Vagina (tissue), 2 donors: ENCODE results near the gene ZNRF2. TPM values are rescaled to one million over a fixed set of nuclear protein-coding genes. Genes with fewer than 3 reads are reported as not detected.
"Not testable (repeated sequence)": the region's sequence is repeated elsewhere in the genome, so short reads cannot be mapped to it uniquely, and the experiment has no call there.

Experiments used
- DNase-seq, 2 donors: peaks; one replicate each; pipeline ENCODE4 v3.0.0-alpha.2; 2017; ENCODE audit errors: extremely low spot score in 2 of 2
- H3K27ac ChIP-seq: fragments of 200-600 bp; sonication (generic); one replicate; pipeline ENCODE4 v1.5.1; 2019
- H3K27me3 ChIP-seq: fragments of 200-600 bp; sonication (generic); one replicate; pipeline ENCODE4 v1.5.1; 2019
- H3K36me3 ChIP-seq, 2 donors: fragments of 200-600 bp; sonication (generic); one replicate each; pipeline ENCODE4 v1.5.1; 2017 to 2019
- H3K4me1 ChIP-seq: fragments of 200-600 bp; sonication (generic); one replicate; pipeline ENCODE4 v1.5.1; 2019
- H3K4me3 ChIP-seq, 2 donors: fragments of 200-600 bp; sonication (generic); 1 replicate in 1 of 2; 2 replicates in 1 of 2; pipeline ENCODE4 v1.5.1; 2016 to 2019
- H3K9me3 ChIP-seq: fragments of 200-600 bp; sonication (generic); one replicate; pipeline ENCODE4 v1.5.1; 2019
- POLR2A ChIP-seq, 2 donors: fragments of 450-650 bp; IDR thresholded peaks; one replicate each; pipeline ENCODE4 v1.6.1; 2017; ENCODE audit warnings: antibody characterized with exemption in 2 of 2, mild to moderate bottlenecking in 2 of 2, moderate library complexity in 2 of 2
- POLR2AphosphoS5 ChIP-seq, 2 donors: sonication (generic); formaldehyde crosslinking; IDR thresholded peaks; one replicate each; pipeline ENCODE4 v1.9.0; 2017; ENCODE audit warnings: antibody characterized with exemption in 2 of 2, mild to moderate bottlenecking in 2 of 2, low read depth in 1 of 2; ENCODE audit not compliant: insufficient read depth in 1 of 2
- intact Hi-C: fragments of 100-400 bp; cut with DNase I; formaldehyde crosslinking; loops from one replicate; pipeline ENCODE4 v1.15.1; 2023
- total RNA-seq: library from RNA; depleted of rRNA; stranded (reverse); fragments of >200 nt; gene quantifications from one replicate; pipeline ENCODE4 v1.2.3, GENCODE V29; 2016
- TF ChIP-seq, protein P1 (sequence below), 3 experiments: fragments of 450-650 bp in 2 of 3; fragments of 200-600 bp in 1 of 3; sonication (generic) in 1 of 3; IDR thresholded peaks; one replicate each; pipeline ENCODE4 v1.5.1; 2017 to 2019; ENCODE audit warnings: antibody characterized with exemption in 3 of 3, mild to moderate bottlenecking in 2 of 3, moderate library complexity in 2 of 3

ZNRF2 gene
- total RNA-seq, 1 donor from 2014 or later, result 21.9 TPM

DNA sequence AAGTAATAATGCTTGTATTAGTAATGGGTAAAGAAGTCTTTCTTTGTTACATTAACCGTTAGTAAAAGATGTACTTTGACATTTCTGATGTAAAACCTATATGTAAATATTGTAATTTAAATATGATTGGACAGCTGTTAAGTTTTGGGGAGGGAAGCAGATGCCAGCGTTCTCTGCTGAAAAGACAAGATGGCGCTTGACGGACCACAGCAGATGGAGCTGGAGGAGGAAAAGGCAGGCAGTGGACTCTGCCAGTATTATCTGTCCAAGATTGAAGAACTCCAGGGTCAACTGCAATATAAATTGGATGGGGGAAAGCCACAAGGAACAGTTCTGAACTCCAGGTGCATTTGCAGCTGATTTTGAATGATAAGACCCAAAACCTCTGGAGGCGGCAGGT, 86.9 kb downstream of the ZNRF2 start:
- peaks cover 0 to 6% of the 10 kb centered on the region in 2 donors for H3K36me3 ChIP-seq
- intact Hi-C loops, result no loop called here
- no peak for TF ChIP-seq POLR2AphosphoS5 (IDR thresholded peaks at IDR 0.05; ENCODE audit: insufficient read depth in 1 of 2, low read depth in 1 of 2)
- no peak for DNase-seq
- H3K27ac ChIP-seq, result no peak overlapping the region
- H3K27me3 ChIP-seq, result no peaks in the 10 kb centered on the region
- no peak overlapping the region for H3K4me3 ChIP-seq
- H3K9me3 ChIP-seq, result no peaks in the 10 kb centered on the region
- no peaks in the 10 kb centered on the region for H3K4me1 ChIP-seq

- no peaks in the 10 kb centered on the region for H3K36me3 ChIP-seq
- intact Hi-C loops, result no loop called here
- TF ChIP-seq POLR2A (IDR thresholded peaks at IDR 0.05) (no peak), POLR2AphosphoS5 (IDR thresholded peaks at IDR 0.05; ENCODE audit: insufficient read depth in 1 of 2, low read depth in 1 of 2) (no peak)
- TF ChIP-seq, protein P1, sequence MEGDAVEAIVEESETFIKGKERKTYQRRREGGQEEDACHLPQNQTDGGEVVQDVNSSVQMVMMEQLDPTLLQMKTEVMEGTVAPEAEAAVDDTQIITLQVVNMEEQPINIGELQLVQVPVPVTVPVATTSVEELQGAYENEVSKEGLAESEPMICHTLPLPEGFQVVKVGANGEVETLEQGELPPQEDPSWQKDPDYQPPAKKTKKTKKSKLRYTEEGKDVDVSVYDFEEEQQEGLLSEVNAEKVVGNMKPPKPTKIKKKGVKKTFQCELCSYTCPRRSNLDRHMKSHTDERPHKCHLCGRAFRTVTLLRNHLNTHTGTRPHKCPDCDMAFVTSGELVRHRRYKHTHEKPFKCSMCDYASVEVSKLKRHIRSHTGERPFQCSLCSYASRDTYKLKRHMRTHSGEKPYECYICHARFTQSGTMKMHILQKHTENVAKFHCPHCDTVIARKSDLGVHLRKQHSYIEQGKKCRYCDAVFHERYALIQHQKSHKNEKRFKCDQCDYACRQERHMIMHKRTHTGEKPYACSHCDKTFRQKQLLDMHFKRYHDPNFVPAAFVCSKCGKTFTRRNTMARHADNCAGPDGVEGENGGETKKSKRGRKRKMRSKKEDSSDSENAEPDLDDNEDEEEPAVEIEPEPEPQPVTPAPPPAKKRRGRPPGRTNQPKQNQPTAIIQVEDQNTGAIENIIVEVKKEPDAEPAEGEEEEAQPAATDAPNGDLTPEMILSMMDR (IDR thresholded peaks at IDR 0.05), result no peak
- no peaks in the 10 kb centered on the region for H3K4me1 ChIP-seq
- no peaks in the 10 kb centered on the region for H3K27me3 ChIP-seq
- DNase-seq, result no peak
- H3K27ac ChIP-seq, result no peak overlapping the region
- no peaks in the 10 kb centered on the region for H3K9me3 ChIP-seq
- H3K4me3 ChIP-seq, result no peak overlapping the region
These were observed 93.9 kb downstream of the ZNRF2 start for GRCh38 chr7:30378275-30378674.

GRCh38 chr7:30379131-30379530, 94.7 kb downstream of the ZNRF2 start:
- H3K27me3 ChIP-seq, result no peaks in the 10 kb centered on the region
- no peak overlapping the region for H3K27ac ChIP-seq
- no peaks in the 10 kb centered on the region for H3K4me1 ChIP-seq
- H3K36me3 ChIP-seq, result no peaks in the 10 kb centered on the region
- no peak for DNase-seq
- intact Hi-C loops, result no loop called here
- H3K9me3 ChIP-seq, result no peaks in the 10 kb centered on the region
- no peak overlapping the region for H3K4me3 ChIP-seq
- TF ChIP-seq POLR2AphosphoS5 (IDR thresholded peaks at IDR 0.05; ENCODE audit: insufficient read depth in 1 of 2, low read depth in 1 of 2), result no peak
- TF ChIP-seq, protein P1 (IDR thresholded peaks at IDR 0.05), result no peak
- TF ChIP-seq POLR2A (IDR thresholded peaks at IDR 0.05), result no peak

GRCh38 chr7:30379741-30380140, 95.3 kb downstream of the ZNRF2 start:
- Histone ChIP-seq H3K9me3 (no peaks in the 10 kb centered on the region), H3K4me1 (no peaks in the 10 kb centered on the region), H3K27ac (no peak overlapping the region), H3K36me3 (no peaks in the 10 kb centered on the region), H3K4me3 (no peak overlapping the region), H3K27me3 (no peaks in the 10 kb centered on the region)
- DNase-seq, result no peak
- TF ChIP-seq POLR2AphosphoS5 (IDR thresholded peaks at IDR 0.05; ENCODE audit: insufficient read depth in 1 of 2, low read depth in 1 of 2) (no peak), POLR2A (IDR thresholded peaks at IDR 0.05) (no peak)
- TF ChIP-seq, protein P1 (IDR thresholded peaks at IDR 0.05), result no peak
- intact Hi-C loops, result no loop called here

- Histone ChIP-seq H3K4me1 (no peaks in the 10 kb centered on the region), H3K27ac (no peak overlapping the region), H3K4me3 (no peak overlapping the region), H3K27me3 (no peaks in the 10 kb centered on the region), H3K36me3 (no peaks in the 10 kb centered on the region), H3K9me3 (no peaks in the 10 kb centered on the region)
- no peak for TF ChIP-seq POLR2A (IDR thresholded peaks at IDR 0.05)
- TF ChIP-seq, protein P1 (IDR thresholded peaks at IDR 0.05), result no peak
- no peak for TF ChIP-seq POLR2AphosphoS5 (IDR thresholded peaks at IDR 0.05; ENCODE audit: insufficient read depth in 1 of 2, low read depth in 1 of 2)
- intact Hi-C loops, result no loop called here
- DNase-seq, result no peak
These were observed 95.9 kb downstream of the ZNRF2 start for GRCh38 chr7:30380294-30380693.

GRCh38 chr7:30380824-30381223, 96.4 kb downstream of the ZNRF2 start:
- H3K4me3 ChIP-seq, intact Hi-C loops, H3K4me1 ChIP-seq, H3K9me3 ChIP-seq, H3K27ac ChIP-seq, H3K27me3 ChIP-seq, DNase-seq, H3K36me3 ChIP-seq: not testable (repeated sequence)
